Measurements from ENCODE around the gene TRH. TPM values are rescaled to one million over a fixed set of nuclear protein-coding genes. Genes with fewer than 3 reads are reported as not detected.
A peak's percentile ranks its signal among the peaks of the same experiment; 100 is the strongest.
"Not testable (repeated sequence)": the region's sequence is repeated elsewhere in the genome, so short reads cannot be mapped to it uniquely, and the experiment has no call there.

The TRH gene
- total and polyA plus RNA-seq, 9 of the 15 experiments (the other 6 are each of a cell fraction or from before 2014, with no cell fraction given): not detected

- CTCF ChIA-PET (ENCODE audit: low intra/inter-chr PET ratio): interaction anchor here (0.6 kb wide), 1 partner anchor 14 kb away, joined by 3 read pairs; no protein-coding TSS in a partner anchor
- BruUV-seq (replicated peaks); H4K20me1 ChIP-seq (replicated peaks; ENCODE audit: control insufficient read depth, insufficient read depth, low read length); H3K27ac ChIP-seq (ENCODE audit: extremely low read depth, low read depth, low read length); H3K4me2 ChIP-seq (ENCODE audit: insufficient read depth, low read length); H3K9me3 ChIP-seq (replicated peaks; ENCODE audit: control insufficient read depth, insufficient read depth, low read depth, low read length); H3K9me1 ChIP-seq (ENCODE audit: control insufficient read depth, insufficient read depth, low read length); H3K36me3 ChIP-seq (ENCODE audit: control insufficient read depth, insufficient read depth, low read length); in situ Hi-C loops (cut with MboI); FAIRE-seq; H2AFZ ChIP-seq (ENCODE audit: low read depth, low read length); ATAC-seq; DNase-seq (ENCODE audit: extremely low read depth in 1 of 4, low spot score in 3 of 4); H3K79me2 ChIP-seq (ENCODE audit: control insufficient read depth, insufficient read depth, low read length); H3K9ac ChIP-seq (ENCODE audit: insufficient read depth in 1 of 2, low read depth in 2 of 2, low read length in 2 of 2); H3K4me3 ChIP-seq; POLR2A ChIA-PET; intact Hi-C loops (cut with micrococcal nuclease); H3K4me1 ChIP-seq (replicated peaks in 1 of 2; ENCODE audit: control insufficient read depth in 2 of 2, insufficient read depth in 2 of 2, low read length in 2 of 2): not testable (repeated sequence)
- TF ChIP-seq L3MBTL2 (IDR thresholded peaks at IDR 0.05): peak; percentile 51
- TF ChIP-seq HCFC1 (IDR thresholded peaks at IDR 0.05; ENCODE audit: low read depth, low read length): 0 out of 2 replicates have a peak, but pooled peaks have one; percentile 23
- peak; percentile 51 for TF ChIP-seq USF2 (CRISPR knock-in tag; IDR thresholded peaks at IDR 0.05)
- 0 out of 2 replicates have a peak, but pooled peaks have one; percentile 20 for TF ChIP-seq MGA (IDR thresholded peaks at IDR 0.05)
- H3K27me3 ChIP-seq (ENCODE audit: control insufficient read depth in 2 of 2, insufficient read depth in 2 of 2, low read length in 2 of 2): peaks cover 0 to 12% of the 10 kb centered on the region in 2 experiments; a peak in 2 of 5 replicates
These were observed 37.6 kb downstream of the TRH start for GRCh38 chr3:130012108-130012507.

- H4K20me1 ChIP-seq (replicated peaks; ENCODE audit: control insufficient read depth, insufficient read depth, low read length); H3K36me3 ChIP-seq (ENCODE audit: control insufficient read depth, insufficient read depth, low read length); intact Hi-C loops (cut with micrococcal nuclease); POLR2A ChIA-PET; CTCF ChIA-PET (ENCODE audit: low intra/inter-chr PET ratio); H3K4me2 ChIP-seq (ENCODE audit: insufficient read depth, low read length); H3K27ac ChIP-seq (ENCODE audit: extremely low read depth, low read depth, low read length); H3K79me2 ChIP-seq (ENCODE audit: control insufficient read depth, insufficient read depth, low read length); H3K4me1 ChIP-seq (replicated peaks in 1 of 2; ENCODE audit: control insufficient read depth in 2 of 2, insufficient read depth in 2 of 2, low read length in 2 of 2); ATAC-seq; H2AFZ ChIP-seq (ENCODE audit: low read depth, low read length); BruUV-seq (replicated peaks); H3K9me1 ChIP-seq (ENCODE audit: control insufficient read depth, insufficient read depth, low read length); H3K9ac ChIP-seq (ENCODE audit: insufficient read depth in 1 of 2, low read depth in 2 of 2, low read length in 2 of 2); FAIRE-seq; in situ Hi-C loops (cut with MboI); DNase-seq (ENCODE audit: extremely low read depth in 1 of 4, low spot score in 3 of 4); H3K4me3 ChIP-seq; H3K9me3 ChIP-seq (replicated peaks; ENCODE audit: control insufficient read depth, insufficient read depth, low read depth, low read length): not testable (repeated sequence)
- WGBS (ENCODE audit: insufficient coverage, low coverage, missing lambda C conversion rate): 20% methylated on average over 12 of the region's 21 CpGs
- H3K27me3 ChIP-seq (ENCODE audit: control insufficient read depth in 2 of 2, insufficient read depth in 2 of 2, low read length in 2 of 2): peaks cover 0 to 13% of the 10 kb centered on the region in 2 experiments; a peak in 2 of 5 replicates
These were observed 38.7 kb downstream of the TRH start for GRCh38 chr3:130013246-130013645.

Data from K562 (cell line).